Endothelial cell of umbilical vein (primary cell): ENCODE data around the gene STYXL1. TPM values are rescaled to one million over a fixed set of nuclear protein-coding genes. Genes with fewer than 3 reads are reported as not detected.

ENCODE experiments used
- BruUV-seq: library from RNA; stranded (reverse); fragments of 400-500 nt; replicated peaks from 2 replicates; lab custom pipeline; 2021; lab: Mats Ljungman, UMichigan
- CTCF ChIA-PET: fragments of 300-600, 350-600 bp; sonication (Branson Sonifier 250); formaldehyde crosslinking; loops from one replicate; lab custom pipeline; 2021; ENCODE audit warnings: antibody characterized with exemption, inconsistent platforms; lab: Charles Lee
- POLR2A ChIA-PET: fragments of 300-600, 350-600 bp; sonication (Branson Sonifier 250); formaldehyde crosslinking; loops from one replicate; lab custom pipeline; 2021; ENCODE audit warnings: antibody characterized with exemption, inconsistent platforms; lab: Charles Lee
- DNase-seq: peaks from one replicate; pipeline ENCODE4 v3.0.0-alpha.2; 2011; ENCODE audit warnings: low read depth, low spot score
- FAIRE-seq: peaks from 2 replicates; lab custom pipeline; 2011; peaks lifted over from hg19 to GRCh38; lab: Jason Lieb, UNC
- H2AFZ ChIP-seq: 2 replicates; pipeline ENCODE4 v1.6.0; 2012; ENCODE audit warnings: low read depth, low read length, control low read depth, inconsistent platforms
- H3K27ac ChIP-seq: 2 replicates; pipeline ENCODE4 v1.5.1; 2011; ENCODE audit warnings: low read depth, mild to moderate bottlenecking, control low read depth, low read length, moderate library complexity; ENCODE audit not compliant: insufficient read depth
- H3K27me3 ChIP-seq, 2 experiments: 2 replicates each; pipeline versions ENCODE4 v1.6.0 to v1.6.1; 2011; ENCODE audit warnings: low read length in 2 of 2, mixed read lengths in 1 of 2; ENCODE audit not compliant: control insufficient read depth in 2 of 2, insufficient read depth in 2 of 2
- H3K36me3 ChIP-seq, 2 experiments: 2 replicates in 1 of 2; 3 replicates in 1 of 2; pipeline ENCODE4 v1.5.1; 2011; ENCODE audit warnings: low read length in 2 of 2, mild to moderate bottlenecking in 1 of 2, moderate library complexity in 1 of 2; ENCODE audit not compliant: control insufficient read depth in 2 of 2, insufficient read depth in 2 of 2; ENCODE audit errors: extremely low read depth in 1 of 2
- H3K4me1 ChIP-seq: 3 replicates; pipeline ENCODE4 v1.5.1; 2011; ENCODE audit warnings: mild to moderate bottlenecking, low read length; ENCODE audit not compliant: control insufficient read depth, insufficient read depth; ENCODE audit errors: extremely low read depth
- H3K4me2 ChIP-seq: 2 replicates; pipeline ENCODE4 v1.6.1; 2011; ENCODE audit warnings: low read length, control low read depth, mixed read lengths; ENCODE audit not compliant: insufficient read depth
- H3K4me3 ChIP-seq, 3 experiments: fragments of 200-600 bp in 1 of 3; sonication (generic), shearing (Covaris generic) in 1 of 3; replicated peaks in 1 of 3; 2 replicates each; pipeline ENCODE4 v1.5.1; 2011 to 2016; ENCODE audit warnings: control low read depth in 3 of 3, low read length in 3 of 3, mild to moderate bottlenecking in 2 of 3, inconsistent platforms in 1 of 3, low read depth in 1 of 3, moderate library complexity in 1 of 3; ENCODE audit not compliant: insufficient read depth in 1 of 3
- H3K79me2 ChIP-seq: 2 replicates; pipeline ENCODE4 v1.6.0; 2012; ENCODE audit warnings: low read length, inconsistent platforms; ENCODE audit not compliant: control insufficient read depth, insufficient read depth
- H3K9ac ChIP-seq: replicated peaks from 2 replicates; pipeline ENCODE3; 2011; ENCODE audit warnings: low read length, control low read depth; ENCODE audit not compliant: insufficient read depth; ENCODE audit errors: extremely low read depth
- H3K9me1 ChIP-seq: replicated peaks from 3 replicates; pipeline ENCODE4 v1.6.0; 2011; ENCODE audit warnings: mild to moderate bottlenecking, low read length; ENCODE audit not compliant: control insufficient read depth, insufficient read depth; ENCODE audit errors: extremely low read depth
- H3K9me3 ChIP-seq: replicated peaks from 2 replicates; pipeline ENCODE4 v1.5.1; 2012; ENCODE audit warnings: low read length, inconsistent platforms; ENCODE audit not compliant: control insufficient read depth, insufficient read depth
- H4K20me1 ChIP-seq: replicated peaks from 2 replicates; pipeline ENCODE3; 2011; ENCODE audit warnings: mild to moderate bottlenecking, low read length; ENCODE audit not compliant: control insufficient read depth, insufficient read depth; ENCODE audit errors: extremely low read depth
- CTCF ChIP-seq, 2 donors: IDR thresholded peaks; 1 replicate in 1 of 2; 2 replicates in 1 of 2; pipeline ENCODE4 v1.5.1; 2011; ENCODE audit warnings: low read length in 2 of 2, mild to moderate bottlenecking in 2 of 2, moderate library complexity in 2 of 2, control low read depth in 1 of 2, inconsistent platforms in 1 of 2, low read depth in 1 of 2; ENCODE audit not compliant: insufficient read depth in 1 of 2; ENCODE audit errors: extremely low read depth in 1 of 2
- EZH2 ChIP-seq: IDR thresholded peaks from 2 replicates; pipeline ENCODE4 v1.6.1; 2012; ENCODE audit warnings: borderline replicate concordance, low read depth, mild to moderate bottlenecking, moderate library complexity, low read length, inconsistent platforms; ENCODE audit not compliant: severe bottlenecking
- FOS ChIP-seq: IDR thresholded peaks from 2 replicates; pipeline ENCODE4 v1.6.1; 2011; ENCODE audit warnings: mild to moderate bottlenecking, low read length, moderate library complexity, borderline replicate concordance; ENCODE audit not compliant: insufficient read depth
- GATA2 ChIP-seq: IDR thresholded peaks from 2 replicates; pipeline ENCODE4 v1.7.0; 2011; ENCODE audit warnings: low read depth, mild to moderate bottlenecking, moderate library complexity, mixed read lengths, low read length; ENCODE audit not compliant: insufficient read length, insufficient read depth
- JUN ChIP-seq: IDR thresholded peaks from 2 replicates; pipeline ENCODE4 v1.6.1; 2011; ENCODE audit warnings: borderline replicate concordance, low read depth; ENCODE audit not compliant: insufficient read length, insufficient read depth
- MAX ChIP-seq: IDR thresholded peaks from 2 replicates; pipeline ENCODE4 v1.6.1; 2011; ENCODE audit not compliant: insufficient read depth, insufficient read length
- MYC ChIP-seq: IDR thresholded peaks from one replicate; pipeline ENCODE4 v1.6.1; 2011; ENCODE audit warnings: mild to moderate bottlenecking, low read depth, low read length
- POLR2A ChIP-seq: IDR thresholded peaks from 2 replicates; pipeline ENCODE4 v1.6.1; 2012; ENCODE audit warnings: low read depth, mild to moderate bottlenecking, control low read depth, low read length
- POLR2AphosphoS5 ChIP-seq: IDR thresholded peaks from 2 replicates; pipeline ENCODE4 v1.6.1; 2012; ENCODE audit warnings: low read depth, mild to moderate bottlenecking, control low read depth, low read length, moderate library complexity; ENCODE audit not compliant: insufficient read depth
- dilution Hi-C: fragments of 300-500 bp; cut with MboI; formaldehyde crosslinking; loops from one replicate; pipeline ENCODE4 v1.15.0; 2019; ENCODE audit warnings: low sequenced_read_pairs; ENCODE audit not compliant: extremely low pct_ligation_motif_present
- intact Hi-C: fragments of 100-400 bp; cut with micrococcal nuclease; formaldehyde crosslinking; loops from one replicate; pipeline ENCODE4 v1.10.0; 2022
- polyA plus RNA-seq, 4 experiments: library from polyadenylated mRNA; depleted of rRNA in 3 of 4; stranded (reverse) in 3 of 4; unstranded in 1 of 4; fragments of >200 nt; gene quantifications; 2 replicates each; pipeline versions ENCODE4 v1.2.1 to v1.2.3, GENCODE V29; 2011 to 2012; ENCODE audit warnings: missing spikeins in 1 of 4
- total RNA-seq: library from RNA; stranded (reverse); gene quantifications from 2 replicates; pipeline ENCODE4 v1.2.3, GENCODE V29; 2021

STYXL1 gene
- total and polyA plus RNA-seq, 2 donors (not counting 3 experiments of a cell fraction or from before 2014, with no cell fraction given), result 23.0 to 67.6 TPM

- no peak overlapping the region for H3K4me3 ChIP-seq
- DNase-seq, result no peak
- H3K9me3 ChIP-seq, result no peaks in the 10 kb centered on the region
- peaks cover 69% of the 10 kb centered on the region for H3K79me2 ChIP-seq
- no peaks in the 10 kb centered on the region for H3K9me1 ChIP-seq
- no peak for TF ChIP-seq POLR2AphosphoS5
- BruUV-seq, result no TSS peak
- no peaks in the 10 kb centered on the region for H4K20me1 ChIP-seq
- H3K27me3 ChIP-seq, result no peaks in the 10 kb centered on the region
- peaks cover 4% of the 10 kb centered on the region for H3K4me1 ChIP-seq
- POLR2A ChIA-PET, result no interaction called here
- H3K4me2 ChIP-seq, result no peak overlapping the region
- intact Hi-C loops (no loop called here), dilution Hi-C loops (no loop called here)
- no peak overlapping the region for H3K9ac ChIP-seq
- peaks cover 2% of the 10 kb centered on the region in 2 experiments for H3K36me3 ChIP-seq
- FAIRE-seq, result no peak
- no peak overlapping the region for H3K27ac ChIP-seq
- CTCF ChIA-PET, result no interaction called here
- no peak overlapping the region for H2AFZ ChIP-seq
Measured at GRCh38 chr7:76051840-76052239, 4.0 kb upstream of the STYXL1 start.

GRCh38 chr7:76050545-76050944, 2.7 kb upstream of the STYXL1 start:
- TF ChIP-seq FOS (no peak), EZH2 (no peak), JUN (no peak), CTCF (IDR thresholded peaks at IDR 0.05; ENCODE audit: extremely low read depth in 1 of 2, insufficient read depth in 1 of 2, low read depth in 1 of 2, low read length in 2 of 2) (no peak), MYC (no peak), POLR2A (no peak), GATA2 (no peak), POLR2AphosphoS5 (no peak), MAX (no peak)
- no peak for FAIRE-seq
- intact Hi-C loops (no loop called here), dilution Hi-C loops (no loop called here)
- Histone ChIP-seq H3K9me1 (no peaks in the 10 kb centered on the region), H2AFZ (no peak overlapping the region), H3K4me2 (no peak overlapping the region), H4K20me1 (no peaks in the 10 kb centered on the region), H3K9ac (no peak overlapping the region), H3K36me3 (peaks cover 2% of the 10 kb centered on the region in 2 experiments), H3K4me3 (no peak overlapping the region), H3K79me2 (peaks cover 73% of the 10 kb centered on the region), H3K9me3 (no peaks in the 10 kb centered on the region), H3K27me3 (no peaks in the 10 kb centered on the region), H3K4me1 (peaks cover 4% of the 10 kb centered on the region), H3K27ac (no peak overlapping the region)
- no TSS peak for BruUV-seq
- ChIA-PET CTCF (no interaction called here), POLR2A (no interaction called here)
- DNase-seq, result no peak
